ENCODE results near the gene RRP1. TPM values are rescaled to one million over a fixed set of nuclear protein-coding genes. Genes with fewer than 3 reads are reported as not detected.

Gene RRP1
- total and polyA plus RNA-seq, 9 of the 15 experiments (the other 6 are each of a cell fraction or from before 2014, with no cell fraction given), result 0.89 to 105 (median 51.6) TPM

- no peak for TF ChIP-seq PURB (CRISPR knock-in tag; IDR thresholded peaks at IDR 0.05; ENCODE audit: low read depth)
- TF ChIP-seq SAFB2 (IDR thresholded peaks at IDR 0.05; ENCODE audit: borderline replicate concordance, low read depth, low read length, severe bottlenecking), result no peak
- TF ChIP-seq ZNF224 (CRISPR knock-in tag; IDR thresholded peaks at IDR 0.05), result no peak
- no peak for TF ChIP-seq PHB2 (IDR thresholded peaks at IDR 0.05; ENCODE audit: low read depth)
- TF ChIP-seq, protein P1, sequence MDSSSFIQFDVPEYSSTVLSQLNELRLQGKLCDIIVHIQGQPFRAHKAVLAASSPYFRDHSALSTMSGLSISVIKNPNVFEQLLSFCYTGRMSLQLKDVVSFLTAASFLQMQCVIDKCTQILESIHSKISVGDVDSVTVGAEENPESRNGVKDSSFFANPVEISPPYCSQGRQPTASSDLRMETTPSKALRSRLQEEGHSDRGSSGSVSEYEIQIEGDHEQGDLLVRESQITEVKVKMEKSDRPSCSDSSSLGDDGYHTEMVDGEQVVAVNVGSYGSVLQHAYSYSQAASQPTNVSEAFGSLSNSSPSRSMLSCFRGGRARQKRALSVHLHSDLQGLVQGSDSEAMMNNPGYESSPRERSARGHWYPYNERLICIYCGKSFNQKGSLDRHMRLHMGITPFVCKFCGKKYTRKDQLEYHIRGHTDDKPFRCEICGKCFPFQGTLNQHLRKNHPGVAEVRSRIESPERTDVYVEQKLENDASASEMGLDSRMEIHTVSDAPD (CRISPR knock-in tag; IDR thresholded peaks at IDR 0.05), result no peak
- TF ChIP-seq E2F4 (CRISPR knock-in tag; IDR thresholded peaks at IDR 0.05; ENCODE audit: low read depth), result no peak
- TF ChIP-seq RAD51 (IDR thresholded peaks at IDR 0.05; ENCODE audit: borderline replicate concordance, low read depth), result peak; percentile 98
- TF ChIP-seq HDAC2 (IDR thresholded peaks at IDR 0.05), result no peak
- no peak; the same call in 1 of the 2 replicates for TF ChIP-seq NKRF (IDR thresholded peaks at IDR 0.05; ENCODE audit: borderline replicate concordance)
- TF ChIP-seq SOX6 (IDR thresholded peaks at IDR 0.05), result no peak
- TF ChIP-seq TCFL5 (CRISPR knock-in tag; conservative IDR thresholded peaks at IDR 0.05), result no peak
- no peak for TF ChIP-seq SETDB1 (IDR thresholded peaks at IDR 0.05; ENCODE audit: low read length)
- no peak for TF ChIP-seq ZKSCAN8 (CRISPR knock-in tag; IDR thresholded peaks at IDR 0.05)
- peak; percentile 56; the same call in 1 of the 2 replicates for TF ChIP-seq KLF13 (tag; IDR thresholded peaks at IDR 0.05; ENCODE audit: borderline replicate concordance, low read depth)
- TF ChIP-seq FOXA3 (CRISPR knock-in tag; conservative IDR thresholded peaks at IDR 0.05 in 1 of 2, IDR thresholded peaks at IDR 0.05 in 1 of 2), result 0 out of 4 replicates have a peak, but pooled peaks of 1 of the 2 experiments have one; percentile 32
- TF ChIP-seq GMEB1 (CRISPR knock-in tag; IDR thresholded peaks at IDR 0.05), result no peak
- peak; percentile 55 for TF ChIP-seq POLR2B (IDR thresholded peaks at IDR 0.05; ENCODE audit: low read depth, partially characterized antibody)
- TF ChIP-seq, protein P2, sequence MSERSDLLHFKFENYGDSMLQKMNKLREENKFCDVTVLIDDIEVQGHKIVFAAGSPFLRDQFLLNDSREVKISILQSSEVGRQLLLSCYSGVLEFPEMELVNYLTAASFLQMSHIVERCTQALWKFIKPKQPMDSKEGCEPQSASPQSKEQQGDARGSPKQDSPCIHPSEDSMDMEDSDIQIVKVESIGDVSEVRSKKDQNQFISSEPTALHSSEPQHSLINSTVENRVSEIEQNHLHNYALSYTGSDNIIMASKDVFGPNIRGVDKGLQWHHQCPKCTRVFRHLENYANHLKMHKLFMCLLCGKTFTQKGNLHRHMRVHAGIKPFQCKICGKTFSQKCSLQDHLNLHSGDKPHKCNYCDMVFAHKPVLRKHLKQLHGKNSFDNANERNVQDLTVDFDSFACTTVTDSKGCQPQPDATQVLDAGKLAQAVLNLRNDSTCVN (CRISPR knock-in tag; IDR thresholded peaks at IDR 0.05), result no peak
- TF ChIP-seq ARID2 (IDR thresholded peaks at IDR 0.05), result no peak
- TF ChIP-seq COPS2 (conservative IDR thresholded peaks at IDR 0.05), result no peak
- no peak for TF ChIP-seq CC2D1A (IDR thresholded peaks at IDR 0.05)
- TF ChIP-seq SMC3 (conservative IDR thresholded peaks at IDR 0.05; ENCODE audit: insufficient read depth, low read depth, low read length), result no peak
These were observed 13.5 kb upstream of the RRP1 start, which contains the start of gene CSTB (continued) for GRCh38 chr21:43775795-43776430.

Data from K562 (cell line).